Upper lobe of left lung (tissue), 4 donors: ENCODE measurements around the gene KPNA3.

Experiments
- EP300 ChIP-seq, 4 donors: sonication (generic); formaldehyde crosslinking; IDR thresholded peaks; one replicate each; pipeline ENCODE4 v1.5.1; 2017; ENCODE audit warnings: antibody characterized with exemption in 4 of 4, control low read depth in 2 of 4
- POLR2A ChIP-seq, 4 donors: fragments of 450-650 bp; IDR thresholded peaks; one replicate each; pipeline ENCODE4 v1.5.1; 2016 to 2017; ENCODE audit warnings: antibody characterized with exemption in 4 of 4, mild to moderate bottlenecking in 2 of 4
- POLR2AphosphoS5 ChIP-seq, 2 donors: sonication (generic); formaldehyde crosslinking; IDR thresholded peaks; one replicate each; pipeline ENCODE4 v1.5.1; 2017; ENCODE audit warnings: antibody characterized with exemption in 2 of 2
- TF ChIP-seq, protein P1 (sequence below), 6 experiments: fragments of 450-650 bp in 4 of 6; fragments of 200-600 bp in 2 of 6; sonication (generic) in 2 of 6; IDR thresholded peaks; one replicate each; pipeline ENCODE4 v1.5.1; 2016 to 2019; ENCODE audit warnings: antibody characterized with exemption in 6 of 6

GRCh38 chr13:49812812-49813211 lies 20.3 kb upstream of the KPNA3 start:
- TF ChIP-seq, protein P1, sequence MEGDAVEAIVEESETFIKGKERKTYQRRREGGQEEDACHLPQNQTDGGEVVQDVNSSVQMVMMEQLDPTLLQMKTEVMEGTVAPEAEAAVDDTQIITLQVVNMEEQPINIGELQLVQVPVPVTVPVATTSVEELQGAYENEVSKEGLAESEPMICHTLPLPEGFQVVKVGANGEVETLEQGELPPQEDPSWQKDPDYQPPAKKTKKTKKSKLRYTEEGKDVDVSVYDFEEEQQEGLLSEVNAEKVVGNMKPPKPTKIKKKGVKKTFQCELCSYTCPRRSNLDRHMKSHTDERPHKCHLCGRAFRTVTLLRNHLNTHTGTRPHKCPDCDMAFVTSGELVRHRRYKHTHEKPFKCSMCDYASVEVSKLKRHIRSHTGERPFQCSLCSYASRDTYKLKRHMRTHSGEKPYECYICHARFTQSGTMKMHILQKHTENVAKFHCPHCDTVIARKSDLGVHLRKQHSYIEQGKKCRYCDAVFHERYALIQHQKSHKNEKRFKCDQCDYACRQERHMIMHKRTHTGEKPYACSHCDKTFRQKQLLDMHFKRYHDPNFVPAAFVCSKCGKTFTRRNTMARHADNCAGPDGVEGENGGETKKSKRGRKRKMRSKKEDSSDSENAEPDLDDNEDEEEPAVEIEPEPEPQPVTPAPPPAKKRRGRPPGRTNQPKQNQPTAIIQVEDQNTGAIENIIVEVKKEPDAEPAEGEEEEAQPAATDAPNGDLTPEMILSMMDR (IDR thresholded peaks at IDR 0.05), result no peak
- TF ChIP-seq POLR2A (IDR thresholded peaks at IDR 0.05), result no peak
- no peak for TF ChIP-seq EP300 (IDR thresholded peaks at IDR 0.05)
- TF ChIP-seq POLR2AphosphoS5 (IDR thresholded peaks at IDR 0.05), result no peak
